SU-DHL-6 (cell line): Measurements from ENCODE around the gene SHISA7.

Source experiments
- H2AFZ ChIP-seq: fragments of 200-600 bp; sonication (generic); 2 replicates; pipeline ENCODE4 v1.6.1; 2014; ENCODE audit warnings: low read depth, mild to moderate bottlenecking, moderate library complexity, mixed read lengths, antibody characterized with exemption, low read length; ENCODE audit not compliant: severe bottlenecking
- H3F3A ChIP-seq: fragments of 200-600 bp; shearing (Covaris generic); 2 replicates; pipeline ENCODE4 v1.6.0; 2016; ENCODE audit warnings: antibody characterized with exemption, mild to moderate bottlenecking; ENCODE audit not compliant: insufficient read depth
- H3K27ac ChIP-seq: fragments of 200-600 bp; sonication (generic); 2 replicates; pipeline ENCODE4 v1.5.1; 2016; ENCODE audit warnings: low read depth, mild to moderate bottlenecking, low read length, moderate library complexity, mixed read lengths
- H3K27me3 ChIP-seq: fragments of 200-600 bp; sonication (generic), shearing (Covaris generic); 2 replicates; pipeline ENCODE4 v1.6.0; 2014; ENCODE audit warnings: mild to moderate bottlenecking, low read length
- H3K36me3 ChIP-seq: fragments of 200-600 bp; sonication (generic); 2 replicates; pipeline ENCODE4 v1.6.1; 2014; ENCODE audit warnings: mild to moderate bottlenecking, low read length, mixed read lengths
- H3K4me2 ChIP-seq: fragments of 300-600, 200-600 bp; shearing (Covaris generic), sonication (generic); 2 replicates; pipeline ENCODE4 v1.6.0; 2014; ENCODE audit warnings: low read length, low read depth, mild to moderate bottlenecking; ENCODE audit not compliant: poor library complexity, severe bottlenecking
- H3K4me3 ChIP-seq: fragments of 200-600 bp; sonication (generic); 2 replicates; pipeline ENCODE4 v1.5.1; 2014; ENCODE audit warnings: antibody characterized with exemption, low read length, mild to moderate bottlenecking, mixed read lengths; ENCODE audit not compliant: insufficient read depth, poor library complexity, severe bottlenecking
- H3K79me2 ChIP-seq: fragments of 200-600 bp; sonication (generic); 2 replicates; pipeline ENCODE4 v1.6.1; 2014; ENCODE audit warnings: mild to moderate bottlenecking, low read length, moderate library complexity; ENCODE audit not compliant: insufficient read depth
- H3K9ac ChIP-seq: fragments of 200-600 bp; sonication (generic); 2 replicates; pipeline ENCODE4 v1.7.0; 2014; ENCODE audit warnings: mild to moderate bottlenecking, low read length
- H3K9me2 ChIP-seq: fragments of 200-600 bp; sonication (generic); replicated peaks from 2 replicates; pipeline ENCODE4 v1.6.1; 2014; ENCODE audit warnings: low read length; ENCODE audit not compliant: insufficient read depth
- H3K9me3 ChIP-seq: fragments of 200-600 bp; sonication (generic); 2 replicates; pipeline ENCODE4 v1.6.1; 2014; ENCODE audit warnings: low read length, mixed read lengths; ENCODE audit not compliant: insufficient read depth
- H4K20me1 ChIP-seq: fragments of 200-600 bp; sonication (generic); 2 replicates; pipeline ENCODE4 v1.6.1; 2014; ENCODE audit warnings: low read depth, mild to moderate bottlenecking, antibody characterized with exemption, low read length, moderate library complexity, mixed read lengths
- EZH2phosphoT487 ChIP-seq: fragments of 200-600 bp; sonication (generic), shearing (Covaris generic); conservative IDR thresholded peaks from 2 replicates; pipeline ENCODE4 v1.6.1; 2018; ENCODE audit warnings: mild to moderate bottlenecking, antibody characterized with exemption, low read length, moderate library complexity, mixed read lengths
- TF ChIP-seq, protein P1 (sequence below): fragments of 200-600 bp; sonication (generic); IDR thresholded peaks from one replicate; pipeline ENCODE4 v1.5.1; 2017; ENCODE audit warnings: antibody characterized with exemption, mild to moderate bottlenecking, low read length, moderate library complexity; ENCODE audit not compliant: insufficient read depth, poor library complexity, severe bottlenecking

Gene SHISA7

DNA sequence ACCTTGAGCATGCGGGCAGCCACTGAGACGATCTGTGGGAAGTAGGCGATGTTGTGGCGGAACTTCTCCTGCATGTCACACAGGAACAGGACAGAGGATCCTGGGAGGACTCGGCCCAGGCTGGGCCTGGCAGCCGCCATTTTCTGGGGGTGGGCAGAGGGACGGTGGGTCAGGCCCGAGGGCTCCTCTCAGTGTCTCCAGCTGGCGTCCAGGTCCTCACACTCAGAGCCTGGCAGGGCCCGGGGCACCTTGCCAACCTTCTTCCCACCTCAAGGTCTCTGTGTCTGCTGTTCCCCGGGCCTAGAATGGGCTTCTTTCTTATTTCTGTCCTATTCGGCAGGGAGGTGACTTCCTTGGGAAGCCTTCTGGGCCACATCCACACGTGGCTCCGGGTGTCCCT, 13.2 kb upstream of the SHISA7 start:
- TF ChIP-seq, protein P1, sequence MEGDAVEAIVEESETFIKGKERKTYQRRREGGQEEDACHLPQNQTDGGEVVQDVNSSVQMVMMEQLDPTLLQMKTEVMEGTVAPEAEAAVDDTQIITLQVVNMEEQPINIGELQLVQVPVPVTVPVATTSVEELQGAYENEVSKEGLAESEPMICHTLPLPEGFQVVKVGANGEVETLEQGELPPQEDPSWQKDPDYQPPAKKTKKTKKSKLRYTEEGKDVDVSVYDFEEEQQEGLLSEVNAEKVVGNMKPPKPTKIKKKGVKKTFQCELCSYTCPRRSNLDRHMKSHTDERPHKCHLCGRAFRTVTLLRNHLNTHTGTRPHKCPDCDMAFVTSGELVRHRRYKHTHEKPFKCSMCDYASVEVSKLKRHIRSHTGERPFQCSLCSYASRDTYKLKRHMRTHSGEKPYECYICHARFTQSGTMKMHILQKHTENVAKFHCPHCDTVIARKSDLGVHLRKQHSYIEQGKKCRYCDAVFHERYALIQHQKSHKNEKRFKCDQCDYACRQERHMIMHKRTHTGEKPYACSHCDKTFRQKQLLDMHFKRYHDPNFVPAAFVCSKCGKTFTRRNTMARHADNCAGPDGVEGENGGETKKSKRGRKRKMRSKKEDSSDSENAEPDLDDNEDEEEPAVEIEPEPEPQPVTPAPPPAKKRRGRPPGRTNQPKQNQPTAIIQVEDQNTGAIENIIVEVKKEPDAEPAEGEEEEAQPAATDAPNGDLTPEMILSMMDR = no peak
- no peak for TF ChIP-seq EZH2phosphoT487
- Histone ChIP-seq H3K27ac (no peak overlapping the region), H4K20me1 (no peaks in the 10 kb centered on the region), H3K79me2 (peaks cover 9% of the 10 kb centered on the region; the same call in 1 of the 2 replicates), H3F3A (peaks cover 20% of the 10 kb centered on the region), H3K4me3 (no peak overlapping the region), H3K9me2 (no peaks in the 10 kb centered on the region), H3K9ac (no peak overlapping the region), H3K27me3 (no peaks in the 10 kb centered on the region), H2AFZ (no peak overlapping the region), H3K36me3 (no peaks in the 10 kb centered on the region), H3K9me3 (no peaks in the 10 kb centered on the region), H3K4me2 (no peak overlapping the region)

DNA sequence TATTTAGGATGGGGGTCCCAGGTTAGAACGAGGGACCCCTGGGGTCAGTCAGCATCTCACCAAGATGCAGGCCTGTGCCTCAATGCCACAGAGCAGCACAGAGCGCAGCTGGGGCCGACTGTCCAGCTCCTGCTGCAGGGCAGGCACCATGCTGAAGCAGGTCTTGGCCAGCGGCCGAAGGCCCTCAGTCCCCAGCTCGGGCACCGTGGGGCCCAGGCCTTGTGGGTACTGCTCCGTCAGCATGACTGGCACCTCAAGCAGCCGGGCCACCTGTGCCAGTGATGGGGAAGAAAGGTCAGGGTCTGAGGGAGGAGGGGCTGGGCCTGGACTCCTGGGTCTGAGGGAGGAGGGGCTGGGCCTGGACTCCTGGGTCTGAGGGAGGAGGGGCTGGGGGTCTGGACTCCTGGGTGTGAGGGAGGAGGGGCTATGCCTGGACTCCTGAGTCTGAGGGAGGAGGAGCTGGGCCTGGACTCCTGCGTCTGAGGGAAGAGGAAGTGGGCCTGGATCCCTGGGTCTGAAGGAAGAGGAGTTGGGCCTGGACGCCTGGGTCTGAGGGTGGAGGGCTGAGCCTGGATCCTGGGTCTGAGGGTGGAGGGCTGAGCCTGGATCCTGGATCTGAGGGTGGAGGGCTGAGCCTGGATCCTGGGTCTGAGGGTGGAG, 12.6 kb upstream of the SHISA7 start:
- Histone ChIP-seq H3K9me2 (no peaks in the 10 kb centered on the region), H3K27ac (no peak overlapping the region), H3K9me3 (no peaks in the 10 kb centered on the region), H3K4me2 (no peak overlapping the region), H3K36me3 (no peaks in the 10 kb centered on the region), H3K79me2 (peaks cover 8% of the 10 kb centered on the region; the same call in 1 of the 2 replicates), H3K4me3 (no peak overlapping the region), H3K9ac (no peak overlapping the region), H2AFZ (no peak overlapping the region), H3F3A (peaks cover 19% of the 10 kb centered on the region), H3K27me3 (no peaks in the 10 kb centered on the region), H4K20me1 (no peaks in the 10 kb centered on the region)
- TF ChIP-seq, protein P1 = no peak
- no peak for TF ChIP-seq EZH2phosphoT487

DNA sequence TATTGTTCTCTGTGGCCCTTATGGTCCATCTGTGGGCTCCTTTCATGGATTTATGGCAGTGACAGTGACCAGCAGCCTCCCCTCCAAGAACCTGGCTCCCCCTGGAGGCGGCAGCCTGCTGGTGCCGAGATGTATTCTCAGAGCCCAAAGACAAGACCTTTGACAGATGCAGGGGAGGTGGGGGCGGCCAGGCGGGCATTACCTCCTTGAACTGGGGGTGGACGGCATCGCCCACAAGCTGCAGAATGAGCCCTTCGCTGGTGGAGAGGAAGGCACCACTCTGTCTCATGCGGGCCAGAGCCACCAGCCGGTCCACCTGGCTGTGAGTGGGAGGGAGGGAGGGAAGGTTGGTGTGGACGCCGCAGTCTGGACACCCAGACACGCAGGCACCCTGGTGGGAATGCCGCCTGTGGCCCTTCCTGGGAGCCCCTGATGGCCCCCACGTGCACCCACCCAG, 11.7 kb upstream of the SHISA7 start:
- H3K27me3 ChIP-seq = no peaks in the 10 kb centered on the region
- peaks cover 11% of the 10 kb centered on the region; the same call in 1 of the 2 replicates for H3F3A ChIP-seq
- H3K9me3 ChIP-seq = no peaks in the 10 kb centered on the region
- H3K27ac ChIP-seq = no peak overlapping the region
- TF ChIP-seq EZH2phosphoT487 = no peak
- TF ChIP-seq, protein P1 = peak; percentile 76
- no peaks in the 10 kb centered on the region for H3K79me2 ChIP-seq
- no peaks in the 10 kb centered on the region for H4K20me1 ChIP-seq
- no peaks in the 10 kb centered on the region for H3K9me2 ChIP-seq
- H3K4me2 ChIP-seq = no peak overlapping the region
- no peak overlapping the region for H3K9ac ChIP-seq
- no peak overlapping the region for H3K4me3 ChIP-seq
- no peak overlapping the region for H2AFZ ChIP-seq
- no peaks in the 10 kb centered on the region for H3K36me3 ChIP-seq
